Pancreas (tissue), 10 donors: ENCODE results near the gene TRAF5. TPM values are rescaled to one million over a fixed set of nuclear protein-coding genes. Genes with fewer than 3 reads are reported as not detected.
A peak's percentile ranks its signal among the peaks of the same experiment; 100 is the strongest.

Source experiments
- ATAC-seq, 4 donors: fragments of 200-7000 bp; cut with Tn5 transposase; one replicate each; pipeline versions ENCODE4 v1.8.0 to v1.9.1; 2020; ENCODE audit warnings: mild to moderate bottlenecking in 4 of 4, moderate library complexity in 4 of 4
- DNase-seq, 6 donors: peaks; one replicate each; pipeline ENCODE4 v3.0.0-alpha.2; 2020
- FAIRE-seq: peaks from 2 replicates; lab custom pipeline; 2012; peaks lifted over from hg19 to GRCh38; lab: Jason Lieb, UNC
- H3K27ac ChIP-seq, 4 donors: fragments of 200-600 bp; sonication (generic); 1 replicate in 3 of 4; 2 replicates in 1 of 4; pipeline versions ENCODE4 v1.5.0 to v1.8.0; 2020
- H3K27me3 ChIP-seq, 4 donors: fragments of 200-600 bp; one replicate each; pipeline ENCODE4 v1.8.0; 2021
- H3K36me3 ChIP-seq, 3 donors: fragments of 200-600 bp; sonication (generic) in 1 of 3; one replicate each; pipeline versions ENCODE4 v1.5.0 to v1.8.0; 2020 to 2021
- H3K4me1 ChIP-seq, 3 donors: fragments of 200-600 bp; one replicate each; pipeline ENCODE4 v1.8.0; 2021
- H3K4me3 ChIP-seq, 4 donors: fragments of 200-600 bp; sonication (generic) in 2 of 4; one replicate each; pipeline versions ENCODE4 v1.5.0 to v1.8.0; 2020 to 2021
- H3K9me3 ChIP-seq, 4 donors: fragments of 200-600 bp; one replicate each; pipeline ENCODE4 v1.8.0; 2021
- WGBS, 2 donors: extraction: QIAGEN DNeasy Blood & Tissue Kit; methylation state at CpG; one replicate each; pipeline ENCODE4 v1.1.7; 2013; 5-methylcytosine and 5-hydroxymethylcytosine counted together
- intact Hi-C, 3 donors: fragments of 100-400 bp; cut with DNase I; formaldehyde crosslinking; loops; one replicate each; pipeline versions ENCODE4 v1.11.1 to v1.14.2; 2022
- polyA plus RNA-seq, 2 donors: library from polyadenylated mRNA; stranded (reverse); fragments of 200-250 nt; gene quantifications; one replicate each; pipeline ENCODE4 v1.2.3, GENCODE V29; 2013
- total RNA-seq, 6 donors: library from RNA; stranded (reverse); fragmentation: NEBNext Ultra II Directional in 4 of 6; extraction: Animal tissue kit (Norgen Biotek cat#: 25700) in 4 of 6; gene quantifications; one replicate each; pipeline versions ENCODE4 v1.2.1 to v1.2.4, GENCODE V29; 2021 to 2023
- TF ChIP-seq, protein P1 (sequence below), 4 donors: fragments of 200-600 bp; sonication (generic) in 3 of 4; IDR thresholded peaks; one replicate each; pipeline versions ENCODE4 v1.5.0 to v1.8.0; 2021; ENCODE audit warnings: antibody characterized with exemption in 4 of 4
- donor health status: healthy with polysubstance abuse.
- donor health status: DM: no; HTN: no; CAD: no; lungs with moderate emphysema.
- donor health status: DM: no; HTN: no; CAD: no.
- donor health status: control.
- donor health status: control.
- donor health status: Bipolar disorder and iron deficiency.
- donor health status: DM: yes; HTN: yes; CAD: no.
- donor health status: DM: no; HTN: no; CAD: no.
- donor health status: DM: no; HTN: no; CAD: no.
- donor health status: DM: yes; HTN: yes; CAD: no.

The TRAF5 gene
- total and polyA plus RNA-seq, 8 donors: 14.5 to 26.6 (median 23.2) TPM

DNA sequence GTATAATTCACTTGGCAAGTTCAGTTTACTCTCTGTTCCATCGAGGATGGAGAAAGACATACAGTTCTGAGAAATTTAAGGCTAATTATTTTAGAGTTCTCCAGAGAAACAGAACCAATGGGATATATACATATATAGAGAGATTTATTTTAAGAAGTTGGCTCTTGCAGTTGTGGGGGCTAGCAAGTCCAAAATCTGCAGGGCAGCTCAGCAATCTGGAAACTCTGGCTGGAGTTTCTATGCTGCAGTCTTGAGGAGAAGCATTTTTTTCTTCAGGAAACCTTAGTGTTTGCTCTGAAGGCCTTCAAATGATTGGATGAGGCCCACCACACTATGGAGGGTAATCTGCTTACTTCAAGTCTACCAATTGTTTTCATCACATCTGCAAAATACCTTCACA is 34.6 kb downstream of the TRAF5 start:
- Histone ChIP-seq H3K4me3 (no peak overlapping the region), H3K4me1 (no peaks in the 10 kb centered on the region), H3K9me3 (no peaks in the 10 kb centered on the region), H3K27me3 (no peaks in the 10 kb centered on the region), H3K27ac (no peak overlapping the region), H3K36me3 (peaks cover 0 to 24% (median 0%) of the 10 kb centered on the region in 3 donors)
- ATAC-seq (no peak), FAIRE-seq (no peak), DNase-seq (no peak)
- WGBS, 2 donors: 79 to 97% methylated on average over 1 of the region's 1 CpG
- TF ChIP-seq, protein P1, sequence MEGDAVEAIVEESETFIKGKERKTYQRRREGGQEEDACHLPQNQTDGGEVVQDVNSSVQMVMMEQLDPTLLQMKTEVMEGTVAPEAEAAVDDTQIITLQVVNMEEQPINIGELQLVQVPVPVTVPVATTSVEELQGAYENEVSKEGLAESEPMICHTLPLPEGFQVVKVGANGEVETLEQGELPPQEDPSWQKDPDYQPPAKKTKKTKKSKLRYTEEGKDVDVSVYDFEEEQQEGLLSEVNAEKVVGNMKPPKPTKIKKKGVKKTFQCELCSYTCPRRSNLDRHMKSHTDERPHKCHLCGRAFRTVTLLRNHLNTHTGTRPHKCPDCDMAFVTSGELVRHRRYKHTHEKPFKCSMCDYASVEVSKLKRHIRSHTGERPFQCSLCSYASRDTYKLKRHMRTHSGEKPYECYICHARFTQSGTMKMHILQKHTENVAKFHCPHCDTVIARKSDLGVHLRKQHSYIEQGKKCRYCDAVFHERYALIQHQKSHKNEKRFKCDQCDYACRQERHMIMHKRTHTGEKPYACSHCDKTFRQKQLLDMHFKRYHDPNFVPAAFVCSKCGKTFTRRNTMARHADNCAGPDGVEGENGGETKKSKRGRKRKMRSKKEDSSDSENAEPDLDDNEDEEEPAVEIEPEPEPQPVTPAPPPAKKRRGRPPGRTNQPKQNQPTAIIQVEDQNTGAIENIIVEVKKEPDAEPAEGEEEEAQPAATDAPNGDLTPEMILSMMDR (IDR thresholded peaks at IDR 0.05): no peak
- intact Hi-C loops: no loop called here

DNA sequence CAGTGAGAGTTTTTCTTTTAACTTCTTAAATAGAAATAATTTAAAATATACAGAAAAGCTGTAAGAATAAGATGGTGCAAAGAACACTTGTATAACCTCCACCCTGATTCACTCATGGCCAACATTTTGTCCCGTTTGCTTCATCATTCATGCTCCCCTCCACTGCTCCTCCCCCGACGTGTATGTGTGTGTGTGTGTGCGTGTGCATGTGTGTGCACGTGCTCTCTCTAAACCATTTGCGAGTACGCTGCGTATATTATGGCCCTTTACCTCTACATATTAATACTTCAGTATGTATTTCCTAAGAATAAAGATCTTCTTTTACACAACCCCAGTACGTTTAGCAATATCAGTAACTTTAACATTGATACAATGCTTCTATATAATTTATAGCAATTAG is 43.0 kb downstream of the TRAF5 start:
- no peak for ATAC-seq
- H3K4me1 ChIP-seq: no peaks in the 10 kb centered on the region
- no peak for FAIRE-seq
- H3K36me3 ChIP-seq: peaks cover 0 to 4% (median 0%) of the 10 kb centered on the region in 3 donors
- intact Hi-C loops: no loop called here
- TF ChIP-seq, protein P1 (IDR thresholded peaks at IDR 0.05): no peak
- no peaks in the 10 kb centered on the region for H3K27me3 ChIP-seq
- WGBS, 2 donors: 89 to 93% methylated on average over 9 of the region's 9 CpGs
- no peak for DNase-seq
- H3K27ac ChIP-seq: no peak overlapping the region
- H3K9me3 ChIP-seq: no peaks in the 10 kb centered on the region
- no peak overlapping the region for H3K4me3 ChIP-seq

DNA sequence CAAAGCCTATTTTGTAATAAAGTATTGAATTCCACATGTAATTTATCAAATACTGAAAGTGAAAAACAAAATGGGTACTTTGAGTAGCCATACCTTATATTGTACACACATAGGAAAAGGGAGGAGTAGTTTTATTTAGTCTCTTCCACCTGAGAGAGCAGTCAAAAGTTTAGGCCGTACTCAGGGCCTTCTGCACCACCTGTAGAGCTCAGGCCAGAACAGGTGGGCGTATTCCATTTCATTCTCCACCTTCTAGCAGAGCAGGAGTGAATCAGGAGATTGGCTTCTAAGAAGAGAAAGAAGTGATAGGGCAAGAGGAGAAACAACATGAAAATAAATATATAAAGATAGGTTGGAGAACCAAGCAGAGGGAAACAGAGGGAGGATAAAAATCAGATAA is 44.0 kb downstream of the TRAF5 start:
- Histone ChIP-seq H3K4me1 (no peaks in the 10 kb centered on the region), H3K9me3 (no peaks in the 10 kb centered on the region), H3K27ac (no peak overlapping the region), H3K27me3 (no peaks in the 10 kb centered on the region), H3K36me3 (peaks cover 0 to 8% (median 0%) of the 10 kb centered on the region in 3 donors), H3K4me3 (no peak overlapping the region)
- FAIRE-seq (no peak), ATAC-seq (no peak), DNase-seq (no peak)
- intact Hi-C loops: no loop called here
- TF ChIP-seq, protein P1 (IDR thresholded peaks at IDR 0.05): no peak
- WGBS, 2 donors: 88 to 95% methylated on average over 2 of the region's 2 CpGs

DNA sequence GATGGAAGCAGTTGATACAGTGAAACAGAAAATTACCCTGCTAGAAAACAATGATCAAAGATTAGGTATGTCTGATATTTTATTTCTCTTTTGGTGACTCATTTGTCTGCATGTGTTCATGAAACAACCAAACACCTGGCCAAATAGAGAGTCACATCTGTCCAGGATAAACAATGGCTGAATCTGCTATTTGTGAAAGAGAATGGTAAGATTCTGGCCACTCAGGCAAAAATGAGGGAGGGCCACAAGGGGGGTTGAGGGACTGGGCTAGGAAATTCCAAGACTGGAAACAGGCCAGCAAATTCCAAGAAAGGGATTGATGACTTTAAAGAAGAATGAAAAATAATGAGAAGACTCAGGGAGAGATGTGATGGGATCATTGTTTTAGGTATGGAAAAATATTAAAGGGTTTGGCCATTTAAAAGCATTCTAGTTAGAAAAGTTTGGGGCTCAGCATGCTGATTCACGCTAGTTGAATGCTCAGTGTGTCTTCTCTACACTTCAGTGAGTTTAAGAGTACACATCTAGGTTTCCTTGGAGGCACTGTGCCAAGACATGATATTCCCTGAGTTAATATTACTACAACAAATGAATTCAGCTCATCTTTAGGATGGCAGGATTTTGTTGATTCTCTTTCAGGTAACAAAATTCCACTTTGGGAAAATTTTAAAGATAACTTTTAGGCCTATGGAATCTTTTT is 44.9 kb downstream of the TRAF5 start:
- ATAC-seq: peak in 1 of 4 donors; percentile 38
- Histone ChIP-seq H3K27me3 (no peaks in the 10 kb centered on the region), H3K27ac (no peak overlapping the region), H3K36me3 (peaks cover 0 to 14% (median 0%) of the 10 kb centered on the region in 3 donors), H3K9me3 (no peaks in the 10 kb centered on the region), H3K4me3 (no peak overlapping the region), H3K4me1 (no peaks in the 10 kb centered on the region)
- FAIRE-seq: no peak
- 85 to 93% methylated on average over 1 of the region's 1 CpG for WGBS, 2 donors
- intact Hi-C loops: no loop called here
- DNase-seq: no peak
- TF ChIP-seq, protein P1 (IDR thresholded peaks at IDR 0.05): no peak

DNA sequence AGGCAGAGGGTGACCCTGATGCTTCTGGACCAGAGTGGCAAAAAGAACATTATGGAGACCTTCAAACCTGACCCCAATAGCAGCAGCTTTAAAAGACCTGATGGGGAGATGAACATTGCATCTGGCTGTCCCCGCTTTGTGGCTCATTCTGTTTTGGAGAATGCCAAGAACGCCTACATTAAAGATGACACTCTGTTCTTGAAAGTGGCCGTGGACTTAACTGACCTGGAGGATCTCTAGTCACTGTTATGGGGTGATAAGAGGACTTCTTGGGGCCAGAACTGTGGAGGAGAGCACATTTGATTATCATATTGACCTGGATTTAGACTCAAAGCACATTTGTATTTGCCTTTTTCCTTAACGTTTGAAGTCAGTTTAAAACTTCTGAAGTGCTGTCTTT is 45.8 kb downstream of the TRAF5 start:
- Histone ChIP-seq H3K4me3 (no peak overlapping the region), H3K9me3 (no peaks in the 10 kb centered on the region), H3K27ac (no peak overlapping the region), H3K27me3 (no peaks in the 10 kb centered on the region), H3K4me1 (no peaks in the 10 kb centered on the region), H3K36me3 (peaks cover 0 to 14% (median 0%) of the 10 kb centered on the region in 3 donors)
- DNase-seq: no peak
- ATAC-seq: no peak
- 80 to 81% methylated on average over 4 of the region's 4 CpGs for WGBS, 2 donors
- TF ChIP-seq, protein P1 (IDR thresholded peaks at IDR 0.05): no peak
- FAIRE-seq: no peak
- intact Hi-C loops: no loop called here
